HL-60 (cell line): Measurements from ENCODE around the gene IFNE.

ENCODE experiments used
- DNase-seq, 2 experiments: peaks; one replicate each; pipeline ENCODE4 v3.0.0-alpha.2; 2010 to 2020; ENCODE audit warnings: low read depth in 1 of 2, low spot score in 1 of 2
- H3K27ac ChIP-seq: fragments of 250-450 bp; sonication (Bioruptor Pico); replicated peaks from 2 replicates; pipeline ENCODE4 v1.5.1; 2020; ENCODE audit warnings: mild to moderate bottlenecking, moderate library complexity
- H3K27me3 ChIP-seq: fragments of 250-450 bp; sonication (Bioruptor Pico); 2 replicates; pipeline ENCODE4 v1.5.1; 2021; ENCODE audit warnings: mild to moderate bottlenecking, moderate library complexity; ENCODE audit not compliant: insufficient read depth, poor library complexity, severe bottlenecking
- H3K4me3 ChIP-seq: replicated peaks from 2 replicates; pipeline ENCODE4 v1.5.1; 2011; ENCODE audit warnings: mild to moderate bottlenecking, control low read depth, low read length; ENCODE audit not compliant: insufficient read depth
- CTCF ChIP-seq: IDR thresholded peaks from one replicate; pipeline ENCODE4 v1.5.1; 2011; ENCODE audit warnings: low read length, control low read depth, inconsistent platforms; ENCODE audit not compliant: insufficient read depth
- GABPA ChIP-seq: IDR thresholded peaks from 2 replicates; pipeline ENCODE4 v1.6.1; 2012; ENCODE audit warnings: low read depth
- POLR2AphosphoS5 ChIP-seq: IDR thresholded peaks from 2 replicates; pipeline ENCODE4 v1.6.1; 2012; ENCODE audit warnings: low read depth
- REST ChIP-seq: IDR thresholded peaks from 2 replicates; pipeline ENCODE4 v1.6.1; 2012; ENCODE audit warnings: low read depth; ENCODE audit not compliant: insufficient replicate concordance
- SPI1 ChIP-seq: IDR thresholded peaks from 2 replicates; pipeline ENCODE4 v1.6.1; 2012; ENCODE audit warnings: low read depth, mild to moderate bottlenecking, borderline replicate concordance

Gene IFNE

DNA sequence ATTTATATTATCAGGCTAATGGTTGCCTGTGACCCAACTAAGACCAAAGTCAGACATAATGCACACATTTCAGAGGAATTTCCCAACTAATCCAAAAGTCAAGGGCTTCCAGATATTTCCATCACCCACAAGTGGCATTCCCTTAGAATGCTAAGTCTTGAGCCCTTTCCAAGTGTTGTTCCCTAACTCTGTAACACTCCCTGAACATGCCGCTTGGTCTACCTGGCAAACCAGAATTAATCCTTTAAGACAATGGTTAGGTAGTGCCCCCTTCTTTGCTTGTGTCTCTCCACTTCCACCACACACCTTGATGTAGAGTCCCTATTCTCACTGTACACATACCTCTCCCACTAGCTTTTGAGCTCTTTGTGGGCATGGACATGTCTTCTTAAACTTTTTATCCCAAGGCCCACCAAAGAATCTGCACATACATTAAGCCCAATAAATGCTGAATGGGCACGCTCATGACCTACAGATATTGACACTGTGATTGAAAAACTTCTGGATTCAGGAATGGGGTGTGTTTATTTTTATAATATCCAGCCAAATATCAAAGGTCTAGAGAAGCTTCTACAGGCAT lies 37.8 kb upstream of the IFNE start:
- TF ChIP-seq GABPA (no peak), CTCF (no peak), REST (no peak), POLR2AphosphoS5 (no peak), SPI1 (no peak)
- Histone ChIP-seq H3K27me3 (no peaks in the 10 kb centered on the region), H3K27ac (no peak overlapping the region), H3K4me3 (no peak overlapping the region)
- no peak for DNase-seq

DNA sequence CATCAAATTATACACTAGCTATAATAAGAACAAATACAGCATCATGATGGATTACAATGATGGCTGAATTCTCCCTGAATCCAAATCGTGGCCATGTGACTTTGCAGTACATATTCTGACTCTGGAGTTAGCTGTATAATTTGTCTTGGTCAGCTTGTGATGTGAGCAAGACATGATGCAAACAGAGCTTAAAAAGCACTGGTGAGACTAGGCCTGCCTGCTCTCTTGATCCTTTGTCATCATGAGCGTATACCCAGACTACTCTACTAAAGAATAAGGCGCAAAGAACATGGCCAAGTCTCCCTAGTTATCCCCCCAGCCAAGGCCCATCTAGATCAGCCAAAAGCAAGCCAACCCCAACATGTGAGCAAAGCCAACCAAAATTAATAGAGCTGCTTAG lies 34.7 kb upstream of the IFNE start:
- no peak overlapping the region for H3K27ac ChIP-seq

DNA sequence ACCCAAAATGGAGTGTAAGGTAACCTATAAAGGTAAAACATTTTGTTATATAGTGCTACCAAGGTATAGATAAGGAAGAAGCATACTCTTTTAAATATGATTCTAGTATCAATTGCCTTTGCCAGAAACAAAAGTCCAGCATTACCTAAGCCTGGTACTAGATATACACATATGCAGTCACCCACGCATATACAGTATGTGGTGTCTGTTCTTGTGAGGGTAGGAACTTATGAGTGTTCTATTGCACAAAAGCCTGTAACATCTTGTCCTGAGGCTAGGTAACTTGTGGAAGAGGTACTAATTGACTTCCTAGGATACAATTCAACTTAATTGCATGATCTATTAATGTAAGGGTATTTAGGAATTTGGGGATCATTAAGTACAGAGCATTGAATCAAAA lies 31.3 kb upstream of the IFNE start:
- DNase-seq = no peak
- TF ChIP-seq POLR2AphosphoS5 = no peak
- no peak for TF ChIP-seq REST
- TF ChIP-seq GABPA = no peak
- no peak for TF ChIP-seq CTCF
- H3K4me3 ChIP-seq = no peak overlapping the region
- H3K27ac ChIP-seq = no peak overlapping the region
- no peaks in the 10 kb centered on the region for H3K27me3 ChIP-seq

More for the DNA sequence above, 34.7 kb upstream of the IFNE start:
- no peaks in the 10 kb centered on the region for H3K27me3 ChIP-seq
- no peak for DNase-seq
- no peak overlapping the region for H3K4me3 ChIP-seq
- TF ChIP-seq GABPA (no peak), REST (no peak), POLR2AphosphoS5 (no peak), SPI1 (no peak), CTCF (no peak)
